DMS53 treated with DMSO at 0.1 percent for 48 hours (cell line): ENCODE results near the gene KRT14.
"Not testable (repeated sequence)": the region's sequence is repeated elsewhere in the genome, so short reads cannot be mapped to it uniquely, and the experiment has no call there.

Experiments
- DNase-seq: peaks from one replicate; lab custom pipeline; 2025; ENCODE audit not compliant: unreplicated experiment; lab: John Stamatoyannopoulos, UW

The KRT14 gene

GRCh38 chr17:41586863-41587495 lies at the start of gene KRT14:
TSS of gene KRT14 (minus strand) at chr17:41586895. CDS start at chr17:41586834, 61 bp downstream.
- DNase-seq, result no peak

- no peak for DNase-seq
Observed at GRCh38 chr17:41635121-41636097, 48.7 kb upstream of the KRT14 start.

GRCh38 chr17:41634639-41635038 lies 47.9 kb upstream of the KRT14 start:
- no peak for DNase-seq

- DNase-seq, result no peak
Observed at GRCh38 chr17:41633556-41634199, 47.0 kb upstream of the KRT14 start.

GRCh38 chr17:41632482-41633105 lies 45.9 kb upstream of the KRT14 start:
- no peak for DNase-seq

- no peak for DNase-seq
Observed at GRCh38 chr17:41631898-41632285, 45.2 kb upstream of the KRT14 start.

GRCh38 chr17:41631025-41631897 lies 44.6 kb upstream of the KRT14 start:
- no peak for DNase-seq

- no peak for DNase-seq
Observed at GRCh38 chr17:41629826-41630670, 43.4 kb upstream of the KRT14 start.

GRCh38 chr17:41629316-41629715 lies 42.6 kb upstream of the KRT14 start:
- DNase-seq, result no peak

- DNase-seq, result not testable (repeated sequence)
Observed at GRCh38 chr17:41628621-41629255, 42.0 kb upstream of the KRT14 start.

GRCh38 chr17:41628073-41628370 lies 41.3 kb upstream of the KRT14 start:
- not testable (repeated sequence) for DNase-seq

- DNase-seq, result no peak
Observed at GRCh38 chr17:41627316-41628072, 40.8 kb upstream of the KRT14 start.

- DNase-seq, result not testable (repeated sequence)
Observed at GRCh38 chr17:41626914-41627295, 40.2 kb upstream of the KRT14 start.

GRCh38 chr17:41626028-41626913 lies 39.6 kb upstream of the KRT14 start:
- not testable (repeated sequence) for DNase-seq

GRCh38 chr17:41625602-41626001 lies 38.9 kb upstream of the KRT14 start:
- no peak for DNase-seq

GRCh38 chr17:41624208-41625101 lies 37.8 kb upstream of the KRT14 start, which contains the start of gene KRT17:
TSS of gene KRT17 (minus strand) at chr17:41624575. CDS start at chr17:41624509, 66 bp downstream.
- no peak for DNase-seq
